ENCODE measurements around the gene DLGAP4. TPM values are rescaled to one million over a fixed set of nuclear protein-coding genes. Genes with fewer than 3 reads are reported as not detected.
A peak's percentile ranks its signal among the peaks of the same experiment; 100 is the strongest.

DLGAP4 gene
- total and polyA plus RNA-seq, 9 of the 15 experiments (the other 6 are each of a cell fraction or from before 2014, with no cell fraction given): 0.31 to 34.1 (median 4.5) TPM

GRCh38 chr20:36574366-36575135, 268.4 kb downstream of the DLGAP4 start (continued):
- peak in 1 of 2 experiments; percentile 55; a peak in 3 of 4 replicates for TF ChIP-seq KDM1A (IDR thresholded peaks at IDR 0.05)
- no peak for TF ChIP-seq HDAC6 (IDR thresholded peaks at IDR 0.05; ENCODE audit: low read depth, low read length)
- no peak for TF ChIP-seq MEIS2 (IDR thresholded peaks at IDR 0.05; ENCODE audit: partially characterized antibody)
- TF ChIP-seq FOXA3 (CRISPR knock-in tag; conservative IDR thresholded peaks at IDR 0.05 in 1 of 2, IDR thresholded peaks at IDR 0.05 in 1 of 2): no peak
- no peak for TF ChIP-seq BRF1 (IDR thresholded peaks at IDR 0.05; ENCODE audit: borderline replicate concordance, extremely low read depth, insufficient read length)
- TF ChIP-seq CHD7 (IDR thresholded peaks at IDR 0.05; ENCODE audit: low read depth, low read length): no peak
- TF ChIP-seq FOXJ3 (CRISPR knock-in tag; IDR thresholded peaks at IDR 0.05): no peak
- no peak for TF ChIP-seq LEF1 (IDR thresholded peaks at IDR 0.05)
- TF ChIP-seq NR3C1 (CRISPR knock-in tag; IDR thresholded peaks at IDR 0.05): no peak
- TF ChIP-seq MYNN (IDR thresholded peaks at IDR 0.05): no peak
- TF ChIP-seq MYNN (CRISPR knock-in tag; IDR thresholded peaks at IDR 0.05): no peak
- no peak for TF ChIP-seq ZNF324 (CRISPR knock-in tag; IDR thresholded peaks at IDR 0.05)
- TF ChIP-seq EP400 (IDR thresholded peaks at IDR 0.05): peak; percentile 88
- no peak for TF ChIP-seq CBX2 (IDR thresholded peaks at IDR 0.05; ENCODE audit: insufficient read depth, low read length, poor library complexity, severe bottlenecking)
- TF ChIP-seq ARID1B (IDR thresholded peaks at IDR 0.05): peak; percentile 50
- TF ChIP-seq WHSC1 (IDR thresholded peaks at IDR 0.05; ENCODE audit: low read length): no peak
- TF ChIP-seq ELF2 (CRISPR knock-in tag; IDR thresholded peaks at IDR 0.05): no peak
- TF ChIP-seq SREBF1 (IDR thresholded peaks at IDR 0.05; ENCODE audit: borderline replicate concordance, low read depth, low read length): no peak

All from K562 (cell line).